Stimulated activated naive CD8-positive, alpha-beta T cell treated with anti-CD3 and anti-CD28 coated beads, Interleukin-15, amount 100 ng/mL, for 72 hours (primary cell): ENCODE measurements around the gene SOAT2.
A peak's percentile ranks its signal among the peaks of the same experiment; 100 is the strongest.
"Not testable (repeated sequence)": the region's sequence is repeated elsewhere in the genome, so short reads cannot be mapped to it uniquely, and the experiment has no call there.

Source experiments
- ATAC-seq: fragments of 150-1000 bp; cut with Tn5 transposase; 2 replicates; pipeline ENCODE4 v1.10.0; 2021; ENCODE audit warnings: mild to moderate bottlenecking, moderate library complexity
- DNase-seq, 2 donors: peaks; one replicate each; pipeline ENCODE4 v3.0.0; 2021 to 2022
- H3K27ac Mint-ChIP-seq, 2 donors: one replicate each; pipeline ENCODE4 v1.8.0; 2022; ENCODE audit warnings: mild to moderate bottlenecking in 2 of 2, mixed read lengths in 2 of 2, moderate library complexity in 2 of 2
- H3K27me3 Mint-ChIP-seq: one replicate; pipeline ENCODE4 v1.8.0; 2022; ENCODE audit warnings: mixed read lengths
- H3K4me1 Mint-ChIP-seq: one replicate; pipeline ENCODE4 v1.8.0; 2022; ENCODE audit warnings: mild to moderate bottlenecking, mixed read lengths
- H3K4me3 Mint-ChIP-seq, 2 donors: one replicate each; pipeline ENCODE4 v1.8.0; 2022; ENCODE audit warnings: mild to moderate bottlenecking in 2 of 2, mixed read lengths in 2 of 2, moderate library complexity in 1 of 2
- H3K9me3 Mint-ChIP-seq, 2 donors: one replicate each; pipeline ENCODE4 v1.8.0; 2022; ENCODE audit warnings: mixed read lengths in 2 of 2

The SOAT2 gene

GRCh38 chr12:53128780-53129569, 25.7 kb downstream of the SOAT2 start:
- Mint-ChIP-seq H3K4me1 (no peaks in the 10 kb centered on the region), H3K27ac (peak overlapping the region in 1 of 2 donors; percentile 61), H3K9me3 (no peaks in the 10 kb centered on the region), H3K4me3 (no peak overlapping the region), H3K27me3 (no peaks in the 10 kb centered on the region)
- ATAC-seq (no peak), DNase-seq (no peak)

GRCh38 chr12:53131844-53132243, 28.6 kb downstream of the SOAT2 start:
- Mint-ChIP-seq H3K27me3 (no peaks in the 10 kb centered on the region), H3K4me3 (no peak overlapping the region), H3K4me1 (no peaks in the 10 kb centered on the region), H3K27ac (no peak overlapping the region), H3K9me3 (no peaks in the 10 kb centered on the region)
- DNase-seq (no peak), ATAC-seq (no peak)

GRCh38 chr12:53133722-53134121, 30.4 kb downstream of the SOAT2 start:
- DNase-seq (no peak), ATAC-seq (no peak)
- no peak overlapping the region for H3K4me3 Mint-ChIP-seq
- peaks cover 9 to 11% of the 10 kb centered on the region in 2 donors for H3K9me3 Mint-ChIP-seq
- no peaks in the 10 kb centered on the region for H3K27me3 Mint-ChIP-seq
- no peaks in the 10 kb centered on the region for H3K4me1 Mint-ChIP-seq
- no peak overlapping the region for H3K27ac Mint-ChIP-seq

GRCh38 chr12:53143355-53143754, 40.1 kb downstream of the SOAT2 start:
- ATAC-seq (no peak), DNase-seq (no peak)
- H3K4me1 Mint-ChIP-seq: no peaks in the 10 kb centered on the region
- no peak overlapping the region for H3K4me3 Mint-ChIP-seq
- no peaks in the 10 kb centered on the region for H3K27me3 Mint-ChIP-seq
- H3K27ac Mint-ChIP-seq: peak overlapping the region in 1 of 2 donors; percentile 43
- H3K9me3 Mint-ChIP-seq: peaks cover 0 to 5% of the 10 kb centered on the region in 2 donors

- H3K27ac Mint-ChIP-seq: no peak overlapping the region
- no peak for DNase-seq
Observed at GRCh38 chr12:53145383-53146260, 42.3 kb downstream of the SOAT2 start.

GRCh38 chr12:53147181-53147580, 43.9 kb downstream of the SOAT2 start:
- Mint-ChIP-seq H3K27ac (no peak overlapping the region), H3K4me1 (no peaks in the 10 kb centered on the region), H3K27me3 (no peaks in the 10 kb centered on the region), H3K4me3 (no peak overlapping the region), H3K9me3 (no peaks in the 10 kb centered on the region)
- DNase-seq (no peak), ATAC-seq (no peak)

More at GRCh38 chr12:53145383-53146260, 42.3 kb downstream of the SOAT2 start:
- no peak for ATAC-seq
- Mint-ChIP-seq H3K27me3 (no peaks in the 10 kb centered on the region), H3K4me3 (no peak overlapping the region), H3K9me3 (no peaks in the 10 kb centered on the region), H3K4me1 (no peaks in the 10 kb centered on the region)

GRCh38 chr12:53147653-53148052, 44.4 kb downstream of the SOAT2 start:
- no peak for DNase-seq
- H3K4me1 Mint-ChIP-seq: no peaks in the 10 kb centered on the region
- ATAC-seq: no peak
- H3K9me3 Mint-ChIP-seq: no peaks in the 10 kb centered on the region
- H3K4me3 Mint-ChIP-seq: no peak overlapping the region
- H3K27ac Mint-ChIP-seq: no peak overlapping the region
- H3K27me3 Mint-ChIP-seq: no peaks in the 10 kb centered on the region

GRCh38 chr12:53151039-53151438, 47.8 kb downstream of the SOAT2 start:
- DNase-seq: no peak
- no peak overlapping the region for H3K27ac Mint-ChIP-seq
- no peak for ATAC-seq
- no peaks in the 10 kb centered on the region for H3K27me3 Mint-ChIP-seq
- no peaks in the 10 kb centered on the region for H3K9me3 Mint-ChIP-seq
- H3K4me3 Mint-ChIP-seq: no peak overlapping the region
- no peaks in the 10 kb centered on the region for H3K4me1 Mint-ChIP-seq

GRCh38 chr12:53152390-53152789, 49.1 kb downstream of the SOAT2 start:
- Mint-ChIP-seq H3K9me3 (no peaks in the 10 kb centered on the region), H3K27ac (no peak overlapping the region), H3K4me3 (no peak overlapping the region), H3K4me1 (no peaks in the 10 kb centered on the region), H3K27me3 (no peaks in the 10 kb centered on the region)
- DNase-seq (no peak), ATAC-seq (no peak)

GRCh38 chr12:53159195-53159839, 56.0 kb downstream of the SOAT2 start:
- no peaks in the 10 kb centered on the region for H3K9me3 Mint-ChIP-seq
- H3K4me1 Mint-ChIP-seq: peaks cover 17% of the 10 kb centered on the region
- peak; percentile 98 for ATAC-seq
- H3K27me3 Mint-ChIP-seq: no peaks in the 10 kb centered on the region
- peak overlapping the region; percentile 92 to 95 for H3K27ac Mint-ChIP-seq
- DNase-seq: peak; percentile 89 to 90
- H3K4me3 Mint-ChIP-seq: peak overlapping the region; percentile 34 to 54

- Mint-ChIP-seq H3K27me3 (no peaks in the 10 kb centered on the region), H3K9me3 (no peaks in the 10 kb centered on the region), H3K4me1 (peaks cover 17% of the 10 kb centered on the region), H3K4me3 (no peak overlapping the region), H3K27ac (peak overlapping the region; percentile 47 to 95)
- no peak for DNase-seq
- ATAC-seq: peak; percentile 4
Observed at GRCh38 chr12:53160000-53160399, 56.7 kb downstream of the SOAT2 start.

- Mint-ChIP-seq H3K4me3 (no peak overlapping the region), H3K27ac (peak overlapping the region in 1 of 2 donors; percentile 85), H3K27me3 (no peaks in the 10 kb centered on the region), H3K4me1 (peaks cover 17% of the 10 kb centered on the region), H3K9me3 (no peaks in the 10 kb centered on the region)
- no peak for DNase-seq
- ATAC-seq: no peak
Observed at GRCh38 chr12:53160673-53161072, 57.4 kb downstream of the SOAT2 start.

GRCh38 chr12:53161119-53161911, 58.0 kb downstream of the SOAT2 start:
- Mint-ChIP-seq H3K9me3 (no peaks in the 10 kb centered on the region), H3K4me1 (peaks cover 17% of the 10 kb centered on the region), H3K27me3 (no peaks in the 10 kb centered on the region), H3K4me3 (no peak overlapping the region), H3K27ac (no peak overlapping the region)
- ATAC-seq (no peak), DNase-seq (no peak)

- H3K27ac Mint-ChIP-seq, DNase-seq, H3K9me3 Mint-ChIP-seq, H3K27me3 Mint-ChIP-seq, ATAC-seq, H3K4me3 Mint-ChIP-seq: not testable (repeated sequence)
- H3K4me1 Mint-ChIP-seq: peaks cover 17% of the 10 kb centered on the region
Observed at GRCh38 chr12:53163008-53163407, 59.7 kb downstream of the SOAT2 start.

GRCh38 chr12:53166837-53167236, 63.6 kb downstream of the SOAT2 start:
- Mint-ChIP-seq H3K27me3 (no peaks in the 10 kb centered on the region), H3K4me1 (no peaks in the 10 kb centered on the region), H3K27ac (no peak overlapping the region), H3K4me3 (no peak overlapping the region), H3K9me3 (no peaks in the 10 kb centered on the region)
- no peak for ATAC-seq
- no peak for DNase-seq
